A172 (cell line): Measurements from ENCODE around the gene AUNIP. TPM values are rescaled to one million over a fixed set of nuclear protein-coding genes. Genes with fewer than 3 reads are reported as not detected.

Source experiments
- DNase-seq: peaks from one replicate; pipeline ENCODE4 v3.0.0-alpha.2; 2015; ENCODE audit warnings: low spot score
- total RNA-seq: library from RNA; depleted of rRNA; stranded (reverse); fragments of >200 nt; shearing (Covaris generic); gene quantifications from 2 replicates; pipeline ENCODE4 v1.2.3, GENCODE V29; 2014

AUNIP gene
- total RNA-seq, 1 experiment from 2014 or later = 4.8 TPM

DNA sequence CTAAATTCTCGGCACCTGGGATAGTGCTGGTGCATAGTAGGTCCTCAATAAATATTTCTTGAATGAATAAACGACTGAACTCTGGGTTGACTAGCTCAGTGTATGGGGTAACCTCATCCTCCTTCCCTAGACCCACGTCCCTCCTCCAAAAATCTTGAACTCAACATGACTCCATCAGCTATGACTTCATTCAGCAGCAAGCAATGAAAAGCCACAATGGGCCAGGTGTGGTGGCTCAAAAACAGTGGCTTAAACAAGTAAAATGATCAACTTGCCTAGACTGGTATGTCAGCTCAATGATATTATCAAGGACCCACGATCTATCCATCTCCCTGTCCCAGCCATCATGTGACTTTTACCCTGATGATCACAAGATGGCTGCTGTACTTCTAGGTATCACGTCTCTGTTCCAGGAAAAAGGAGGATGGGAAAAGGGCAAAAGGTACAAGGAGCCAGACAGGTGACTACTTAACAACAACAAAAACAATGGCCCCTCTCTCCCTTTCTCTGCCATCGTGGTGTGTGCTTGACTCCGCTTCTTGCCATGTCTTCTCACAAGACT lies 29.2 kb upstream of the AUNIP start:
- no peak for DNase-seq

DNA sequence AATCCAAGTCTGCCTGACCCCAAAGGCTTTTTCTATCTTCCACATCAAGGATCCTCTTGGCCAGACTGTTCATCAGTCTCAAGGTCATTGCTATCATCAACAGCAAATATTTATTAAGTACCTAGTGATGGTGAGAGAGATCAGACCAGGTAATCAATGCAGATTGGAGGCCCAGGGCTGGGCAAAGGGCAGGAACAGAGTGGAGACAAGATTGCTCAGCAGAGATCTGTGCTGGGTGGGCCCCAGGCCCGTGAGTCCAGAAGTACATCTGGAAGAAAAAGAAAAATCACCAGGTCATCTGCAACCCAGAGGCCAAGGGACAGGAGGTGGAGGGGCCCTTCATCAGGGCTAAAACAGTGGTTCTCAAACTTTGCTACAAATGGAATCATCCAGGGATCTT lies 26.3 kb upstream of the AUNIP start:
- DNase-seq = no peak

- no peak for DNase-seq
These were observed 22.0 kb upstream of the AUNIP start for GRCh38 chr1:25881266-25881665.

GRCh38 chr1:25880518-25880917 lies 21.3 kb upstream of the AUNIP start:
- DNase-seq = no peak

- DNase-seq = no peak
These were observed 20.4 kb upstream of the AUNIP start for GRCh38 chr1:25879675-25880074.

GRCh38 chr1:25878690-25879089 lies 19.4 kb upstream of the AUNIP start:
- no peak for DNase-seq

DNA sequence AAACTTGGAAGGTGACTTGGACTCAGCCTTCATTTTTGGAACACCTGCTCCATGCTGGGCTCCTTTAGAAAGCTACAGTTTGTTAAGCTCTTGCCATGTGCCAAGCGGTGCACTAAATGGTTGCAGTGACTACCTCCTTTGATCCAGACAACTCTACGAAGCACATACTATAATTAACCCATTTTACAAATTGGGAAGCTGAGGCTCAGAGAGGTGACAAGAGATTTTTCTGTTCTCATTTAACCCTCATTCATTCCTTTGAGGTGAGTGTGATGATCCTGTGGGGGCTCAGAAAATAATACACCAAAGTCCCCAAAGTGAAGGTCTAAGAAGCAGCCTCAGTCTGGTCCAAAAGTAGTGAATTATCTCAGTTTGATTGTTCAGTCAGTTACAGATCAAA lies 17.9 kb upstream of the AUNIP start:
- no peak for DNase-seq

DNA sequence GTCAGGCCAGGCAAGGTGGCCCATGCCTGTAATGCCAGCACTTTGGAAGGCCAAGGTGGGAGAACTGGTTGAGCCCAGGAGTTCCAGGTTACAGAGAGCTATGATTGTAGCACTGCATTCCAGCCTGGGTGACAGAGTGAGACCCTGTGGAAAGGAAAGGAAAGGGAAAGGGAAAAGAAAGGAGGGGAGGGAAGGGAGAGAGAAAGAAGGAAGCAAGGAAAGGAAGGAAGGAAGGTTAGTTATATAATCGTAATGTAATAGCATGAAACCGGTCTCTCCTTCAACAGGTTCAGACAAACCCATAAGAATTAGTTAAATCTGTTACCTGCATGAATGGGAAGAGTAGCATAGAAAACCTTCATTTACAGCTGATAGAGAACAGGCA lies 17.4 kb upstream of the AUNIP start:
- no peak for DNase-seq

- DNase-seq = no peak
These were observed 16.8 kb upstream of the AUNIP start for GRCh38 chr1:25875856-25876692.

DNA sequence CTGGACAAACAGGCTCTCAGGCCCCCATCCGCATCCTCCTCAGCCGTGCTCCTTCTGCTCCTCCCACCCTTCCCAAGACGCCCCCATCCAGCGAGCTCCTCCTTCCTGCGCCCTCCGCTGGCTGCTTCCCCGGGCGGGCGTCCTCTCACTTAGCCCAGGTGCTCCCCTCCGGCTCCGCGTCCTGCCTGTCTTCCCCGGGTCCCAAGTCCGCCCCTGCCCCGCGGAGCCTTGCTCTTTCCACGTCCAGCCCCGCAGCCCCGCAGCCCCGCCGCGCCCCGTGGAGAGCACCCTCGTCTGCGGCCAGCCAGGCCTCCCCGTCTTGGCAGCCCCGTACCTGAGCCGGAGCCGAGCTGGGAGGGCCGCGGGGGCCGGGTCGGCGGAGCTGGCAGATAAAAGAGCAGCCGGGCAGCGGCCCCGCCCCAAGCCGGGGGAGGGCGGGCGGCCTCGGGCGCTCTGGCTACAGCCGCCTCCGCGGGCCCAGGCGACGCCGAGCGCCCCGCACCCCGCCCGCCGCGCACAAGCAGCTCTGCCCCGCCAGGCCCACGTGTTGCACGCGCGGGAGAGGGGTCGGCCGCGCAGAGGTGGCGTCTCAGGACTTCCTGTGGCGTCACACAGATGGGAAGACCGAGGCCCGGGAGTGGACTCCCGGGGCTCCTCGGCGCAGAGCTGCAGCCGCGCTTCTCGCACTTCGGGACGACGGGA lies 16.0 kb upstream of the AUNIP start, which contains the start of gene PAQR7:
PAQR7 (minus strand) TSS at position 555 of the 702 bp plus-strand sequence. CDS start 11,869 bp downstream, outside the sequence.
- no peak for DNase-seq

DNA sequence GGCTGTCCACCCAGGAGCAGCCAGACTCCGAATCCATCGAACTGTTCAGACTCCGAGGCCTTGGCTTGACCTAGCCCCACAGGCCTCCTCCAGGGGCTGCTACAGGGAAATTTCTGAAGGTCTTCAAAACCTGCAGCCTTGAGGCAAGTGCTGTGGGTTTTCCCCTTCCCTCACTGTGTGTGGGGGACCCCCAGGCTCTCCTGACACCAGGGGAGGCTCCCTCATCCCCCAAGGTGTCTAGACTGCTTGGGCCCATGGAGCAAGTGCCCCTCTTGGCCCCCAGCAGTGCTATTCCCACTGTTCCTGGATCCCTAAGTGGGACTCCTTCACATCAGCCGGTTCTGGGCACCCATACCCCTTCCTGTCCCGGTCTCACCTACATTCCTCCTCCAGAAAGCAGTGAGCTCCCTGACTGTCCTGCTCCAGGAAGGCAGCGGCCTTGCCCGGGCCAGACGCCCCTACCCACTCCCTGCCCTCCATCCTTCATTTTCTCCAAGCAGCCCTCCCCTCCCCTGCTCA lies 15.4 kb upstream of the AUNIP start:
- DNase-seq = no peak

GRCh38 chr1:25874209-25874608 lies 15.0 kb upstream of the AUNIP start:
- no peak for DNase-seq

GRCh38 chr1:25873120-25873519 lies 13.9 kb upstream of the AUNIP start:
- no peak for DNase-seq

DNA sequence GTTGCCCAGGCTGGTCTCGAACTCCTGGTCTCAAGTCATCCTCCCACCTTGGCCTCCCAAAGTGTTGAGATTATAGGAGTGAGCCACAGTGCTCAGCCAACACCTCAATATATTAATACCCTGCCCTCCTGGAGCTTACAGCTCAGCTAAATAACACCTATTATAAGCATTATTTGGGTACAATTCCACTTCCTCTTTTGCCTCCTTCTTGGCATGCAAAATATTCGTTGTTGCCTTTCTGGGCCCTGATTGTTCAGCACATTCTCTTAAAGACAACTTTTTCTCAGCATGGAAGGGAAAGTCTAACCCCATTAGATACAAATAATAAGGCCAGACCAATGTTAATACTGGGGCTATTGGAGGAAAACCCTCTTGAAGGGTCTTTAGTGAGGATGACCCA lies 13.5 kb upstream of the AUNIP start:
- no peak for DNase-seq

GRCh38 chr1:25871704-25872494 lies 12.6 kb upstream of the AUNIP start:
- DNase-seq = no peak

DNA sequence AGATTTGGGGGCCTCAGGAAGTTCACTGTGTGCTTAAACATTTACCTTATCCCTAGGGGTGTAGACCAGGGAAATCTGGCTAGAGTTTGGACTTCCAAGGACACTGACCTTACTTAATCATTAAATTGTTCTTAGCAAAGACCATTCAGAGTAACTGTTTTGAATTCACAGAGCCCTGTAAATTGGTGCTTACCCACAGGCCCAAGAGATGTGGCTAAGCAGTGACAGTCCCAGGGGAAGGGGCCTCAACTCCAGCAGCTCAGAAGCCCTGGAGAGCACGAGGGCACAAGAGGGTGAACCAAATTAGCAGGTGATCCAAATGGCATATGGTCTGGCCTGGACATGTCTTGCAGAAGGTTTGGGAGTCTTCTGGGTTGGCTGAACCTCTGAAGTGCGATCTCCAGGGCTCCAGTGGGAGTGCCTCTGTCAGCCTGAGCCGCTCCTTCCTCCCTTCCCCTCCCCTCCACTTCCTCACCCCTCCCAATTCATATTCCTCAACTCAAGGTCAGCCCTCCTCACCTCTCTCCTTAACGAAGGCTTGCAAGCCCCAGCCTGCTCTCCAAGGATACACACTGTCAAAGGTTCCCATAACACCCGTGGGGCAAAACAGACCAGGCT lies 11.9 kb upstream of the AUNIP start:
- DNase-seq = no peak

DNA sequence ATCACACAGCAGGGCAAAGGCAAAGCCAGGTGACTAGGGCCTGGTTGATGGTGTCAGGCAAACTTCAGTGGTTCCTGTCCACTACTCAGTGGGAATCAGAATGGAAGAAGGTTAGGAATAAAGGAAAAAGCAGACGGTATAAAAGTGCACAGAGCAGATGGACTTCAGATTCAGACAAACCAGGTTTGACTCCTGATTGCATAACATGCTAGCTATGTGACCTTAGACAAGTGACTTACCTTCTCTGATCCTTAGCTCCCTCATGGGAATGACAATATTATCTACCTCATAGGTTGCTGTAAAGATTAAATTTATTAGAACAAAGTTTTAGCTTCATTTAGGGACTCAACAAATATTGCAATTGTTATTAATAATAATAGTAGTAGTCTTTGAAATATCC lies 11.4 kb upstream of the AUNIP start:
- DNase-seq = no peak

DNA sequence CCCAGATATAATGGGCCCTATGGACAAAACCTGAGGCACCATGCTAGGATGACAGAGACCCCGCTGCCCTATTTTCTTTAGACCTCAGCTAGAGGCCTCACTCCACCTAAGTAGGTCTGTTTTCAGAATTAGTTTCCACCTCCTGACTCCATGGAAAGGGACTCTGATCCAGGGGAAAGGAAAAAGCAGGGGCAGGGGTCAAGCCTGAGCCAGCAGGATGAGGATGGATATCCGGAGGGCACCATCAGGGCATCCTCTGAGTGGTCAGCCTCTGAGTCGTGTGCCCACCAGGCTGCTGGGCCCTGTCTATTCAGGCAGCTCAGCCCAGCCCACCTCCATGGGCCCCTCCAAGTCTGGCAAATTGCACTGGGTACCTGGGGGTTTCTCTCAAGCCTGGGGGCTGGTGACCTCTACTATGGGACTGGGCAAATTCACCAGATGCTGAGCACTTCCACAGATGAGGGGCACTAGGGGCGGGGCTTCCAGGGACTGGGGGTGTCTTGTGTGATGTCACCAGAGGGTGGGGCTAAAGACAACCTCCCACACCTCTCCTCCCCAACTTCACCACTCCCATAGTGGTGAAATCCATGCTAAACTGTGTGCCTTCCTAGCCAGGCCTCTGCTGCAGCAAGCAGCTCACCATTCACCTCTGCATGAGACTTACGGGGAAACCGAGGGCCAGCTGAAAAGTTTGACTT lies 10.8 kb upstream of the AUNIP start:
- DNase-seq = no peak

DNA sequence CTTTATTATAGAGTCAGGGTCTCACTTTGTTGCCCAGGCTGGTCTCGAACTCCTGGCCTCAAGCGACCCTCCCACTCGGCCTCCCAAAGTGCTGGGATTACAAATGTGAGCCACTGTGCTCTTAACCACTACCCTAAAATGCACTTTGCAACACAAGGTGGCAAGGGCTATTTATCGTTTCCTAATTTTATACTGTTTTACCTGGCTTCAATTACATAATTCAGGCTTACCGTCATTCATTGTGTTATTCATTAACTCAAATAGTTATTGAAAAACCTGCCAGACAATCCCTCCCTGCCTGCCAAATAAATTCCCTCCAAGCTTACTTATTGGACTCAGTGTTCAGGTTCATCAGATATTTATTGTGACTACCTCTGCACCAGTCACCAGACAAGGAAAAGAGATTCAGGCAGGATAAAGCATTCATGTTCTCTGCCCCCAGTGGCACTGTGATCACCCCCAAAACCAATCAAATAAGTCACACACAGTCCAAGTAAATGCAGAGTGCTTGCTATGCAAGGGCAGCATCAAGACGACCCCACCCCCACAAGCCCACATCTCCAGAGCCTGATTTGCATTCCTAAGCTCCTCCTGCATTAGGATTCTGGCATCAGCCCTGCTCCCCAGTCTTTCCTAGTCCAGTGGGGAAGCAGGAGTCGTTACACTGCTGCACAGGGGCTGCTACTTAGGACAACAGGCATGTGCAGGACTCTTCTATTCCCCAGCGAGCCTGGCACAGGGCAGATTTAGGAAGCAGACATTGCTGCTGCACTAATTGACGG lies 8.1 kb upstream of the AUNIP start:
- DNase-seq = no peak

DNA sequence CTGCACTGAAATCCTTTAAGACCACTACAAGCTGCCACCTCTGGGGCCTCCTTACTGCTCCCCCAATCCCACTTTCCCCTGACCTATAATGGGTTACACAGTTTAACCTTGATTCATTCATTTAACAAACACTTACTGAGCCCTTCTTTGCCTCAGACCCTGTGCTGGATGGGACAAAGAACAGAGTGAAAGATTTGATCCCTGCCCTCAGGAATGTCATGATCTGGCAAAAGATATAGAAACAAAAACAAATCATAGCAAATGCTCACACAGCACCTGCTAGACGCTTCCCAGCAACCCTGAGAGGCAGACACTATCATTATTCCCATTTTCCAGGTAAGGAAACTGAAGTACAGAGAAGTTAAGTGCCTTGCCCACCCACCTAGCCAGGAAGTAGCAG lies 7.0 kb upstream of the AUNIP start:
- no peak for DNase-seq
